AG04450 (cell line): ENCODE measurements around the gene PAM16. TPM values are rescaled to one million over a fixed set of nuclear protein-coding genes. Genes with fewer than 3 reads are reported as not detected.

Experiments
- CTCF ChIA-PET: fragments of 300-600, 350-600 bp; formaldehyde crosslinking; extraction: SDS; loops from one replicate; lab custom pipeline; 2022; ENCODE audit warnings: antibody characterized with exemption, inconsistent platforms; lab: Charles Lee
- POLR2A ChIA-PET: fragments of 350-600 bp; formaldehyde crosslinking; extraction: SDS; loops from one replicate; lab custom pipeline; 2021; ENCODE audit warnings: antibody characterized with exemption, inconsistent platforms; lab: Yijun Ruan, JAX
- DNase-seq: peaks from one replicate; pipeline ENCODE4 v3.0.0-alpha.2; 2011; ENCODE audit warnings: low read depth, low spot score
- H3K27ac ChIP-seq: one replicate; pipeline ENCODE4 v1.5.1; 2012; ENCODE audit warnings: low read depth, low read length, control low read depth
- H3K27me3 ChIP-seq: one replicate; pipeline ENCODE4 v1.6.0; 2012; ENCODE audit warnings: low read length; ENCODE audit not compliant: control insufficient read depth, insufficient read depth
- H3K4me3 ChIP-seq: 2 replicates; pipeline ENCODE4 v1.5.1; 2011; ENCODE audit warnings: mild to moderate bottlenecking, low read depth, low read length, control low read depth
- H3K9me3 ChIP-seq: 2 replicates; pipeline ENCODE4 v1.5.1; 2012; ENCODE audit warnings: low read length; ENCODE audit not compliant: control insufficient read depth, insufficient read depth
- CTCF ChIP-seq: IDR thresholded peaks from 2 replicates; pipeline ENCODE4 v1.5.1; 2011; ENCODE audit warnings: low read depth, low read length, control low read depth, inconsistent platforms
- polyA plus RNA-seq: library from polyadenylated mRNA; depleted of rRNA; stranded (reverse); fragments of >200 nt; gene quantifications from 2 replicates; pipeline ENCODE4 v1.2.3, GENCODE V29; 2011

The PAM16 gene
- polyA plus RNA-seq, 1 experiment = 18.4 TPM

DNA sequence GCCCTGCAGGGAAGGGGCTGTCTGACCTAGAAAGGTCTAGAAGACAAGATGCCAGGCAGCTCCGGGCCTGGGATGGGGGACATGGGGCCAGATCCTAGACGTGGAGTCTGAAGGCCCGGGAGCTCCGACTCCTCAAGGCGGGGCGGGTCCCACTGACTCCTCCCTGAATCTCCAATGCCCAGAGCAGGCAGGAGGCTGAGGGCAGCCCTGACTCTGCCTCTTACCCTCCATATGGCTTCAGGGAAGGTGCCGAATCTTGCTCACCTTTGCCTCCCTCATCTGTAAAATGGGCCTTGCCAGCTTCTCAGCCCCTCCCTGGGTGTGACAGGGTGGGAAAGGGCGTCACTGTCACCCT is 35.3 kb upstream of the PAM16 start:
- CTCF ChIA-PET = interaction anchor here (1.4 kb wide), 2 partner anchors 16 to 17 kb away, joined by 5 to 7 read pairs; no protein-coding TSS in a partner anchor
- POLR2A ChIA-PET = interaction anchor here (0.8 to 3.6 kb wide), 5 partner anchors 13 to 62 kb away, joined by 3 to 24 read pairs (median 4); partner anchors contain the start of genes PAM16 and VASN
- Histone ChIP-seq H3K4me3 (no peak overlapping the region), H3K27me3 (no peaks in the 10 kb centered on the region), H3K27ac (peak overlapping the region; percentile 31), H3K9me3 (no peaks in the 10 kb centered on the region; the same call in 1 of the 2 replicates)
- DNase-seq = no peak
- no peak for TF ChIP-seq CTCF

- Histone ChIP-seq H3K4me3 (no peak overlapping the region), H3K27me3 (no peaks in the 10 kb centered on the region), H3K27ac (peak overlapping the region; percentile 31), H3K9me3 (peaks cover 4% of the 10 kb centered on the region; the same call in 1 of the 2 replicates)
- TF ChIP-seq CTCF = no peak
- DNase-seq = no peak
- ChIA-PET CTCF (interaction anchor here (1.0 to 1.4 kb wide), 4 partner anchors 16 to 26 kb away, joined by 3 to 7 read pairs (median 4); no protein-coding TSS in a partner anchor), POLR2A (interaction anchor here (0.8 to 3.6 kb wide), 4 partner anchors 13 to 61 kb away, joined by 3 to 24 read pairs (median 6); partner anchors contain the start of genes PAM16 and VASN)
Observed at GRCh38 chr16:4385789-4386450, 34.8 kb upstream of the PAM16 start.

- H3K27me3 ChIP-seq = no peaks in the 10 kb centered on the region
- no peak overlapping the region for H3K4me3 ChIP-seq
- peak overlapping the region; percentile 21 for H3K27ac ChIP-seq
- ChIA-PET CTCF (interaction anchor here (1.0 to 1.2 kb wide), 2 partner anchors 17 to 26 kb away, joined by 3 read pairs; no protein-coding TSS in a partner anchor), POLR2A (interaction anchor here (1.0 to 3.6 kb wide), 3 partner anchors 12 to 23 kb away, joined by 3 to 24 read pairs (median 8); partner anchors contain the start of gene VASN)
- H3K9me3 ChIP-seq = peaks cover 4% of the 10 kb centered on the region; the same call in 1 of the 2 replicates
- no peak for DNase-seq
- TF ChIP-seq CTCF = no peak
Observed at GRCh38 chr16:4385066-4385788, 34.1 kb upstream of the PAM16 start.

- H3K9me3 ChIP-seq = peaks cover 4% of the 10 kb centered on the region; the same call in 1 of the 2 replicates
- H3K27ac ChIP-seq = no peak overlapping the region
- no peak overlapping the region for H3K4me3 ChIP-seq
- no peak for TF ChIP-seq CTCF
- ChIA-PET POLR2A (interaction anchor here (1.0 to 3.6 kb wide), 2 partner anchors 11 to 23 kb away, joined by 3 to 24 read pairs; no protein-coding TSS in a partner anchor), CTCF (interaction anchor here (1.0 to 1.2 kb wide), 2 partner anchors 18 to 25 kb away, joined by 3 read pairs; no protein-coding TSS in a partner anchor)
- no peak for DNase-seq
- no peaks in the 10 kb centered on the region for H3K27me3 ChIP-seq
Observed at GRCh38 chr16:4384509-4384942, 33.4 kb upstream of the PAM16 start.
